HUDEP-2 (cell line): Measurements from ENCODE around the gene RBMS1.

Experiments
- DNase-seq, 76 experiments: peaks; one replicate each; lab custom pipeline; 2025; ENCODE audit not compliant: unreplicated experiment in 76 of 76; lab: John Stamatoyannopoulos, UW

RBMS1 gene

DNA sequence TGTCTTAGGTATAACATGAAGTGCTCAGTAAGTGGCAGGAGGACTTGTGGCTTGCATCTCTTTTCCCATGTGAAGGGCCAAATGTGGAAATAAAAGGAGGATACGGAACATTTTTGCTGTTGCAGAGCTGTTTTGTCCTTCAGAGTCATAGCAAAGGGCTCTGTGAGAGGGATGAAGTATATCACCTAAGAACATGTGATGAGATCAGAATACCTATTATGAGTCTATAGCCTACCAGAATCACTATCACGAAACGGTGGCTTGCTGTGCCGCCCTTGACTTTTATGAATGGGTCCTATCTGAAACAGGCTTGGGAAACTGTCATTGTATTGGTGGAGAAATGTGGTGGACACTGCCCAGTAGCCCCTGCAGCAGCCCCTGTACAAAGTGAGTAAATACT lies 226.6 kb downstream of the RBMS1 start:
- no peak for DNase-seq

DNA sequence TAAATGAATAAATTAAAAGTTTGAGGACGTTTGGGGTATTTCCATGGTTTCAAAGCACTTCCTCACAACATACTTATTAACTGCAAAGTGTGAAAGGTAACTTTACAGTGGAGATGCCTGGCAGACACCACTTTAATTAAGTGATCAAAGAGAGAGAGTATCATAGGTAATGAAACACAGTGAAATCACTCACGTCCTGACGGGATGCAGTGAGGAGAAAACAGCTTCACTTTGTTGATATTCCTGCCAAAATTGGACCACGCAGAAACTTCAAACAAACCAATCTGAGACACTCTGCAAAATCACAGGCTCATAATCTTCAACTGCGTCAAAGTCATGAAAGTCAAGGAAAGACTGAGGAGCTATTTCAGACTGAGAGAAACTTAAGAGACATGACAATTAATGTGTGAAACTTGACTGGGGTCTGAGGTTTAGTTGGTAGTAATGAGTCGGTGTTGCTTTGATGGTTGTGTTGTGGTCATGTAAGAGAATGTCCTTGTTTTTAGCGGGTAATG lies 227.5 kb downstream of the RBMS1 start:
- no peak for DNase-seq

DNA sequence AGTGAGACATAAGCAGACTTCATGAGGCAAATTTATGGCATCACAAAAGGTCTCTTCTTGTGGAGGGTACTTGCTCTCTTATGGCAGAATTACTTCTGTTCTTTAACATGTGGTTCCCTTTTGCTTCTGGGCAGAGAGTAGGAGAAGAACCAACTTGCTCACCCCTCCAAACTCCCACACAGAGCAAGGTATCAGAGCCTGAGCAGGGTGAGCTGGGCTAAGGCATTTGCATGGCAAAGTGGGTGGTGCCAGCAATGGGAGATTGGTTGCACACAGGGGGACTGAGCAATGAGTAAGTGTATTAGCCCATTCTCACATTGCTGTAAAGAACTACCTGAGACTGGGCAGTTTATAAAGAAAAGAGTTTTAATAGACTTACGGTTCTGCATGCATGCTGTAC lies 229.3 kb downstream of the RBMS1 start:
- DNase-seq = no peak

DNA sequence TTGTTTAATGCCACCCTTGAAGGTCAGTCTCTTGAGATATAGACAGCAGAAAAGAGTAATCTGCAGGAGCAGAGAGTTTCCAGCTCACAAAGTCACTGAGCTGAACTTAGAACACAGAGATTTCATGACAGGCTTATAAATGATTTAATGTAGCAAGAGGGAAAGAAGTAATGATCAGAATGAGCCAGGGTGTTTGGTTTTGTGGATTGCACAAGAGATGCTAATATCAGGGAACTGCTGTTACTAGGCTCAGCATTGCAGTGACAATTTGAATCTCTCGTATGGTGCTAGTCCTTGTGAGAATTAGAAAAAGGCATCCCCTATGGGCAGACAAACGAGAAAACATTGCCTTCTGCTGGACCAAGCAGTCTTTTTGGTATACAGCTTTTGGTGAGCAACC lies 231.9 kb downstream of the RBMS1 start:
- no peak for DNase-seq

DNA sequence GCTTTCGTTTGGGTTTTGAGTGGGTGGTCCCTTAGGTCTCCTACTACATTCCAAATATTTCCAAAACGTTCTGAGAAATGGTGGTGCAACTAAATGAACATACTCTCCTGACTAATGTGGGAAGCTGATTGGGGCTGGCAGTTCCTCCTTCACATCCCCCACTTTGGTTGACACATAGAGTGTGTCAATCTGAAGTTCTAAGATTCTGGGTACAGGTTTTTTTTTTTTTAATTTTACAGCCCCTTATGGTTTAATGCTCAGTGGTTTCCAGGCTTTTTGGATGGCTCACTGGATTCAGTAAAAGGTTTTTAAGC lies 235.2 kb downstream of the RBMS1 start:
- no peak for DNase-seq

DNA sequence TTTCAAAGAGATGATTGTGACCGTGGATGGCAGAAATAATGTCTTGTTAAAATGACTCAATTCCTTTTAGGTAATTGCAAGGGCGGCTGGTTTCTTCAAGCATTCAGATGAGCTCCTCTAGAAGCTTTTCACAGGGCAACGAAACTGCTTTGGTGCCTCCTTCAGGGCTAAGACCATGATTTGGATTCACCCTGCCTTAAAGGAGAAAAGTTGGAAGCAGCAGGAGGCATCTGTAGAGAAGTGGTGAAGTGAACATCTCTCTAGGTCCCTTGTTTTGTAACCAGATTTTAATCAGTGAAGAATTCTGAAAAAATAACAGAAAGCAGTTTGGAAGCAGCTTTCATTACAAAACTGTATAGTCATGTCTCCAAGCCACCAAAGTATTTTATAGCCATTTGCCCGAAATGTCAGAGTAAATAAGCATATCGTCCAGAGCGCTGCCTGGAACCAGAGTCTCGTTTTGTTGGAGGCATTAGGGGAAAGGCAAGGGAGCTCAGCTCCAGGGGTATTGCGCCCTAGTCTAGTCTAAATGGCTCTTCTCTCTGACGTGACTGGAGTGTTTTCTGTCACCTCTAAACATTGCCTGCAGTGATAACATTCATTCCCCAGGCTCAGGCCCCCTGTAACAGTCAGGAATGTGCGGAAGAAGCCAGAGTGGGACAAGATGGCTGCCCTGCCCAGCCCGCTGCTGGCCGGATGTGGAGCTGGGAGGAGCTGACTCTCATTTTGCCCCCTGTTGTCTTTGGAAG lies 235.7 kb downstream of the RBMS1 start:
- DNase-seq = no peak

DNA sequence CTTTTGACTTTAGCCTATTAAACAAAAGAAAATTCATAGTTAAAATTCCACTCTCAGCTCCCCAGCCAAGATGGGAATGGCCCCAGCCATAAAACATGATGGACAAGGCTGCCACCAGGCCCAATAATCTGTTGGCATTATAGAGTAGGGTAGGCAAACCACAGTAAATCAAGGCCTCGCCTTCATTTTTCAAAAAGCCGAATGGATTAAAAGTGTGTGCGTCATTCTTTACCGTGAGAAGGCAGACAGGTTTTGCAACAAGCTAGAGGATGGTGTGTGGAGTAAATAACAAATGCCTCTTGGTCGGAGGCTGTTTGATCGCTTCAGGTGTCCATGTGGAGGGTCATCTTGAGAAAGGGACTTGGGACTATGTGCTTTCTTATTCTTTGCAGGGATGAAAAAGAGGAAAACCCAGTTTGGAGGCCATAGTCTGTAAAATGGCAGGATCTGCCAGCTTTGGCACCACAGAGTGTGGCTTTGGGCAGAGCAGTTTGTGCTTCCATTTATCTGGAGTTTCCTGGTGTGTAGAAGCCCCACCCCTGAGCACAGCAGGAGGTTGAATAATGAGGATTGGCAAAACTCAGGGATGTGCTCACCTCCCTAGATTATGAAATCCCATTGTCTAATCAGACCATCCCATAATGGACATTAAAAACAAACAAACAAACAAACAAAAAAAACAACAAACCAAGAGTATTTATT lies 236.4 kb downstream of the RBMS1 start:
- DNase-seq = no peak

DNA sequence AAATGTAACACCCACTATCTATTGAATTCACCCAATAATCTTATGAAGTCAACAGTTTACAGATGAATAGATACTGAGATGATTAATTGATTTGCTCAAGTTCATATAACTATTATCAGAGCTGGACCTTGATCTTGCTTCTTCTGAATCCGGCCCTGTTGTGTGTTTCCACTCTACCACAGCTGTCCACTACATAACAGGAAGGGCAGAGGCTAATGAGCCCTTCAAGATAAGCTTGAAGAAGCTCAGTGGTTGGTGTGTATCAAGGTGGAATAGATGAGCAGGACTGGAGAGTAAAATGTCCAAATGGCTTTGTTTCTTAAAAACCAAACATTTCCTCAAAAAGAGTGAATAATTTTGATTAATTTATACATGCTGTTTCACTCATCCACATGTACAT lies 237.1 kb downstream of the RBMS1 start:
- no peak for DNase-seq

DNA sequence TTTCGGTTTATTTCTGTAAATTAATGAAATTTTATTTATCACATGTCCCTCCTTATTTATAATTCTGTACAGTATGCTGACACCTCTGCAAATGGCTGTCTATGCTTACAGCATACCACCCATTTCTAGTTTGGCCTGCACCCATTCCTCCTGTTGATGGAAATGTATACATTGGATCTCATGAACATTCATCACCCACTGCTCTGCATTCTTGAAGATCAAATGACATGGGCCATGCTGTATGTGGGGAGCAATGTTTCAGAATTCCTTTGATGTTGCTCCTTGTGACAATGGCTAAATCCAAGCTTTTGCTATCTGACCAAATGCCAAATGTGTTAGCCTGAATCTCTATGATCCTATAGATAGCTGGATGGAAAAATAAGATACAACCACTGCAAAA lies 238.2 kb downstream of the RBMS1 start:
- DNase-seq = no peak

DNA sequence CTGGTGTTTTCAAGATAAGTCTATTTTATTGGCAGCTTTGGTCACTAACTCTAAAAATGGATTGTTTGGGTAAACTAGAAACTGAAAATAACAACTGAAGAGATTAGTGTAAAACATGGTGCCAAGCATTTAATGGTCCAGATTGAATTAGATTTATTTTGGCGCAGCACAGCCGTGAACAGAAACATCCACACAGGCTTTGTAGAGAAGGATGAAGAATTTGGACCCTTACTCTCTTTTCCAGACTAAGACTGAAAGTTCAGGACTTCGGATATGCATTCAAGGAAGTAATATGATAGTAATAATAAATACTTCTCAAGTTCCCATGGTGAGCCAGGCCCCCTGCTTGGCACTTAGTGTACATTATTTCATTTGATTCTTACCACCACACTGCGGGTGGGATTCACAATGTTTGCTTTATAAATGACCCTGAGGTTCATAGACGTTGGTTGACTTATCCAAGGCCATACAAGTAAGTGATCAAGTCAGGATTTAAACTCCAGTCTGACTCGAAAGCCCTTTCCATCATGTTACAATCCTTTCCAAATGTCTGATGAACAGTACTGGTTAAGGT lies 239.3 kb downstream of the RBMS1 start:
- no peak for DNase-seq

DNA sequence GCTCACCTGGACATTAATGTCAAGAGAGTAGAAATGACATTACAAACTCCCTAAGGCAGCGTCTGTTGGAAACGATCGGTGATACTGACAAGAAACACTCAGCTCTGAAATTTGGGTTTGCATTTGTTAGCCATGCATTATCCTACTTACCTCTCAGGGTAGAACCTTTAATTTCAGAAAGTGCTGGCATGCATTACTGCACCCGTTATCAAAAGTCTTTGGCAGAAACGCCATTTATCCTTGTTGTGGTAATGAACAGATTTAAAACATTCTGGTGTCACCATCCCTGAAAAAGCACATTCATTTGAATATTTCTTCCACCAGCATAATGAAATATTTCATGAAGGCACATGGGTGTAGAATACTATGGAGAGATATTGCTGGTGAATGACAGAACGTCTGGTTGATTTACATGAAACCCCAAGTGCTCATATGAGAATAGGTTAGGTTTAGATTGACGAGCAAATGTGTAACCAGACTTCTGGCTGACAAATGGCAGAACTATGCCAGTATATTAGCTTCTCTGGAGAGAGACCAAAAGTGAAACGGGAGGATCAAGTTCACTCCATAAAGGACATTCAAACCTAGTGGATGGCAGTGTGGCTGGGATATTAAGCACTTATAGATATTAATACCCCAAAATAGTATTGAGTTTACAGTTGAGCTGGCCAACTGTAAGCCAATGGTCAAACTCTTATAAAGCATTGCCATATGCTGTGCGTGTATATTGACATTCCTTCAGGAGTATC lies 240.0 kb downstream of the RBMS1 start:
- no peak for DNase-seq

DNA sequence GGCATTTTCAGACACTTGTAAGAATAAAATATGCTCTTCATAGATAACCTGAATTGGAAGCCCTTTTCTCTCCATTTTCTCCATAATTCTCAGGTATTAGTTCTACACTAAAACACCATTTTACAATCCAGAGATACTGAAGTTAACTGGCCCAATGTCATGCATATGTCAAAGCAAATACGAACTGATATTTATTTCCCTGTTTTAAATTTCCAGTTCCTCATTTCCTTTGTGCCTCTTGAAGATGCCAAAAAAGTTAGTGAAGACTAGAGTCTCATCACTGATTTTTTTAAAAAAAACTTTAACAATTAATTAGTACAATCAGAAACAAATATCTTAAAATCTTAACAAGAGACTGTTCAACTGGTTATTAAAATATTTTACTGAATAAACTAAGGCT lies 240.7 kb downstream of the RBMS1 start:
- no peak for DNase-seq

DNA sequence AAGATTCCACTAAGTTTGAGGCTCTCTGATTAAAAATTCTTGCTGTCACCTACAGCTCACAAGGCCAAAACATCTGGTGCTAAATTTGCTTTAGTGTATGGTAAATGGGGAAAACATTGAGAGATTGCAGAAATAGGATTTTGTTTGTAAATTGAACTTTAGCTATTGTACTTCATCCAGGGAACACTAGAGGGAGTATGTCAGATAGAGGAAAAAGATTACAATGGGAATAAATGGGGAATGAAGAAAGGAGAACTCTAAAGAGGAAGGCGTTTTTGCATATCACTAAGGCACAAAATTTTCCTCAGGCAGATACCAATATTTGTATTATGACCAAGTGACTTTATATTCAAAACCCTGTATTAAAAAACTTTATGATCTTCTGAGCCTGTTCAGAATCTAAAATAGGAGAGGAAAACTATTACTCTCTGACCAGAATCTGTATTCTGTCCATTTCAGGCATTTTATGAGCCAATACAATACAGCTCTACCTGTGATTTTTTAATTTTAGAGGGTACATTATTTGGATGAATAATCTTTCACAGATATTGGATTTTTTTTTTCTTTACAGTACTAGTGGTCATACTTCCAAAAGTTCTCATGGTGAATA lies 241.2 kb downstream of the RBMS1 start:
- peak in 1 of 76 experiments; percentile 5 for DNase-seq

DNA sequence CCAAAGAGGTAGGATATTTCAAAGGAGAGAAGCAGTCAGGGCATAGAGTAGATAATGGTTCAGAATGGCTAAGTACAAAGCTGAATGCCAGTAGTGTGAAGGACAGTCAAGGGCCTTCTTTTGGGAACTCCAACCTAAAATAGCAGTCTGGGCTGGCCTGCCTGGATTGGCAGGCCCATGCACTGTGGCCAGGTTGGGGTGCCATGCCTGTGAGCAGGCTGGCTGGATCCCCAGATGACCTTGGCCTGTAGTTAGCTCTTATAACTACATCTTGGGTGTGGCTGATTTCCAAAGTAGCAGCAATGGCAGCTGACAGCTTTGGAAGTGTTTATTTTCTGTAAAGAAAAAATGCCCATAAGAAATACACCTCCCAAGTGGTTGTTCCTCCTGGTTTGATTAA lies 242.0 kb downstream of the RBMS1 start:
- no peak for DNase-seq

DNA sequence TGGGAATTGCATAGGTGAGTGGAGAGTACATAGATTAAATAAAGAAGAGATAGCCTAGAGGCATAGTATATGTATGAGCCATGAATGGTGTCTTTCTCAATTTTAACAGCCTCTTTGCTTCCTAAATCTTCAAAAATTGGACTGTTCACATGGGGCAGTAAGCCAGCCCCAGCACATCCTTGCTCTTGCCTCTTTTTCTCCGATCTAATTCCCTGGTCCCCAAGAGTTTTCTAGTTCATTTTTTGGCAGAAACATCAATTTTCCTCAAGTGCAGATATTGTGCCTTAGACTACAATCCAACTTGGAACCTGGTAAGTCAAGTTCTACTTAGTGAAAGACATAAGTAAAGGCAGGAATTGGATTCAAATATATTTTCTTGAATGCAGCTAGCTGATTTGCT lies 243.7 kb downstream of the RBMS1 start:
- no peak for DNase-seq

DNA sequence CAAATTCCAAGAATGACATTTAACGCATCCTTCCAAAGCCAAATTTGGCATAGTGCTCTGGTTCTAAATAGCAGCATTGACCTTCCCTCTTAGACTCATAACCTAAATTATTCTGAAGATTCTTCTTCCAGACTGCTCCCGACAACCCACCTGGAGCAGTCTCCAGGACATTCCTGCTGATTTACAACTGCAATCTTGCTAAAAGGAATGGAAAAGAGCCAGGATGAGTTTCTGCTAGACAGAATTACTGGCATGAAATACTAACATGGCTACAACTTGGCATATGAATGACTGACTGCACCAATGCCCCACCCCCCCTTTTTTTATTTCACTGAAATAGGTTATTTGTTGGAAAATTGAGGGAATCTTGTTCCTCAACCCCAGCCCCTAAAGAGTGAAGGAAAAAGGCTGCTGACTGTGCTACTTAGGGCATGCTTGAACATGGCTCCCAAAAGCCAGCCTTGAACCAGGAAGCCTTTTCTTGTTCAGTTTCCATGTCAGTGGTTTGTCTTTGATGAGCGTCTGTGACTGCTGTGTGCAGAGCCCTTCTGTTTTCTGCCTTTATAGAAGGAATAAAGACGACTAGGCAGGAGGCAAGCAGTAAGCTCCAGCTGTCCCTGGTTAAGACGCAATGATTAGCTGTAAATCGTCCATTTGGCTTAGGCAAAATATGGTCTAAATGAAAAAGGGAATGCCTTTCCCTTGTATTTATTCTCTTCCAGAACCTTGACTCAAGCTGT lies 246.1 kb downstream of the RBMS1 start:
- DNase-seq = no peak

DNA sequence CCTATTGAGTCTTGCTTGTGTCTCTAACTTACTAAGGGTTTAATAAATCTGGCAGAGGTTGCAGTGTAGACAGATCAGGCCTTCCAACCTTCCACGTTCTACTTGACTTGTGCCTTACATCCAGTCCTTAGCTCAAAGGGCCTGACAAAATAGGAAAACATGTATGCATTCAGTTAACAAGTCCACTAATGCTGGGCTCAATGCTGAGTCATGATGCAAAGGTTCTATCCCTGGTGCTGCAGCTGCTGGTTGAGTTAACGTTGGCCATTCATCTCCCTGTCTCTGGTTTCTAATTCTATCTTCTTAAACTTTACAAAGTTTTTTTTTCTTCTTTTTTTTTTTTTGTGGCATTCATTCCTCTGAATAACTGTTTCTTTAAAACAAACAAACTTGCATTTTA lies 247.3 kb downstream of the RBMS1 start:
- no peak for DNase-seq

DNA sequence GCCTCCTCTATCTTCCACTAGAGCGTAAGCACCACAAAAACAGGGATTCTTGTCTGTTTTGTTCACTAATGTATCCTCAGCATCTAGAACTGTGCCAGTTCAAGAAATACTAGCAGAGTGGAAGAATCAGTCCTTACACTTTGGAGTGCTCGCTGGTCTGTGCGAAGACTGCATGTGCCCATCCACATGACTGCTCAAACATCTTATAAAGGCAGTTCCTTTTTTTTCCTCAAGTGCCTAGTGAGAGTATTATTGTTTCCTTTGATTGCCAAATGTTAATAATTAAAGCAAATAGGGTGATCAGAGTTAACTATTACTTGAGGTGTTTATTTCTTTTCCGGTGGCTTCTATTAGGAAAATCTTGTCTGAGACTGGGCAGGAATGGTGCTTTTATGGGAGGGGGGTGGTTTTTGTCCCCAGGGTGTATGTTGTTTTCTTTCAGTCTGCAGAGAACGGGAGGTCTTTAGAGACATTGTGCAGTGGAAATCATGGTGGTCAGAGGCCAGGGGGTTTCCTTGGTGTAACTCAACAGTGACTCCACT lies 247.9 kb downstream of the RBMS1 start:
- DNase-seq = no peak

DNA sequence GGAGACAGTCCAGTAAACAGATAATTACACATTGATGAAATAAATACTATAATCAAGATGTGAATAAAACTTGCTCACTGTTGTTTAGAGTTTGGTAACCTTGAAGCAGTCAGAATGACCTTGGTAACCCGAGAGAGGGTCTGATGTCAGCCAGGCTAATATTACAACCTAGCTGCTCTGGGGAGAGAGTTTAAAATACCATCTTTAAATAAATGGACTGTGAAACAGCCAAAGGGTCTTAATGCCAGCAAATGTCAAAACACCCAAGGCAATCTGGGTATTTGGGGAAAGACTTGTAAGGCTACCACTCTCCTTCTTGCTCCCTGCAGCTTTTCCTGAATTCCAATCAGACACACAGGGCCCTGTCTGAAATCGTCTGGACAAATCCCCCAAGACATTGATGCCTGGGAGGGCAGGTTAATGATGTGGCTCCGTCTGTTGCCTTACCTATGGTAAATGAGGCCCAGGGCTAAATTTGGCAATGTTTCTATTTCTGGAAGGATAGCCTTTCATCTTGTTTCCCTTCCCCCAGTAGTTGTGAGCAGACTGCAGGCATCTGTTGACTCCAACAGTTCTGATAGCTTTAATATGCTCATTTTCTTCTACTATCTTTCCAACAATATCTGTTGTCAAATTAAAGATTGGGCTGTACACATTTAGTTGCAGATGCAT lies 250.6 kb downstream of the RBMS1 start:
- no peak for DNase-seq
